Measurements from ENCODE around the gene CHRNA1. TPM values are rescaled to one million over a fixed set of nuclear protein-coding genes. Genes with fewer than 3 reads are reported as not detected.

The CHRNA1 gene
- total RNA-seq, 1 experiment from 2014 or later: not detected

DNA sequence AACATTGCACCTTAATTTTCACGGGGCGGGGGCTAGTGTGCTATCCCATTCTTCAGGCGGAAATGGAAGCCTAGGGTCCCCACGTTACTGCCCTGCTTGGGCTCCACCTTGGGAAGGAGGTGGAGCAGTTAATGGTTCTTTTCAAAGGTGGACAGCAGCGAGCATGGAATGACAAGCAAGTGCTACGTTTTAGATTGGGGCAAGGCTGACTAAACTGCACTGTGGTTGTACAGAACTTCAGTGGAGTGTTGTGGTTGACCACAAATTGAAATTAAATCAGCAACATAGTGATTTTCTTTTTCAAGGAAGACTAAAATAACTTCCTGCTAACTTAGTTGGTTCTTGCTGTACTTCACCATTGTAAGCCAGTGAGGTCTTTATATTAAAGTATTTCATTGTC lies 47.0 kb downstream of the CHRNA1 start:
- Histone ChIP-seq H3K18ac (ENCODE audit: insufficient read length, low read depth, low read length) (no peak overlapping the region), H3K4me1 (ENCODE audit: insufficient read depth, low read length) (no peaks in the 10 kb centered on the region), H3T11ph (ENCODE audit: low read length) (no peak overlapping the region), H2AFZ (ENCODE audit: low read length) (no peak overlapping the region), H4K8ac (replicated peaks; ENCODE audit: insufficient read length, low read depth, low read length) (no peak overlapping the region), H2AK5ac (ENCODE audit: insufficient read length, low read length) (no peak overlapping the region), H2BK20ac (ENCODE audit: low read depth, low read length, poor library complexity, severe bottlenecking) (no peak overlapping the region), H2BK12ac (ENCODE audit: insufficient read length, low read depth, low read length) (no peak overlapping the region), H3K23ac (ENCODE audit: insufficient read length, low read depth, low read length) (no peak overlapping the region), H4K5ac (ENCODE audit: insufficient read length, low read depth, low read length) (no peak overlapping the region), H3K79me1 (ENCODE audit: insufficient read depth, low read depth, low read length, poor library complexity, severe bottlenecking) (no peaks in the 10 kb centered on the region), H3K23me2 (ENCODE audit: insufficient read length, low read depth, low read length, poor library complexity, severe bottlenecking) (no peaks in the 10 kb centered on the region), H2BK15ac (ENCODE audit: low read depth, low read length) (no peak overlapping the region), H3K27ac (ENCODE audit: insufficient read length, low read depth, low read length) (no peak overlapping the region), H3K27me3 (ENCODE audit: insufficient read depth, low read length) (no peaks in the 10 kb centered on the region), H4K91ac (ENCODE audit: insufficient read length, low read depth, low read length) (no peak overlapping the region), H2BK120ac (ENCODE audit: low read depth, low read length, poor library complexity, severe bottlenecking) (no peak overlapping the region), H3K9me3 (ENCODE audit: control insufficient read depth, low read depth, low read length) (no peaks in the 10 kb centered on the region), H3K4me2 (ENCODE audit: insufficient read depth, insufficient read length, low read length) (no peak overlapping the region), H2BK5ac (ENCODE audit: insufficient read length, low read length) (no peak overlapping the region), H3K14ac (ENCODE audit: insufficient read depth, low read length) (no peak overlapping the region), H4K20me1 (ENCODE audit: control insufficient read depth, insufficient read depth, insufficient read length) (no peaks in the 10 kb centered on the region), H3K9ac (ENCODE audit: extremely low read depth, insufficient read length, low read length) (no peak overlapping the region), H3K56ac (ENCODE audit: insufficient read length, low read depth, low read length) (no peak overlapping the region), H3K79me2 (ENCODE audit: insufficient read depth, low read length) (no peaks in the 10 kb centered on the region), H3K4ac (ENCODE audit: low read depth, low read length) (no peak overlapping the region)
- H3K4me1 Mint-ChIP-seq: no peaks in the 10 kb centered on the region
- no peaks in the 10 kb centered on the region; the same call in 1 of the 2 replicates for H3K27me3 Mint-ChIP-seq (ENCODE audit: low read depth)
- H3K9me3 Mint-ChIP-seq: peaks cover 4% of the 10 kb centered on the region in 2 experiments
- no peak overlapping the region for H3K4me3 Mint-ChIP-seq
- WGBS (ENCODE audit: extremely low coverage, insufficient read length, low lambda C conversion rate): no CpG with 5 or more reads among the region's 6 CpGs
- DNase-seq: no peak
- TF ChIP-seq, protein P1, sequence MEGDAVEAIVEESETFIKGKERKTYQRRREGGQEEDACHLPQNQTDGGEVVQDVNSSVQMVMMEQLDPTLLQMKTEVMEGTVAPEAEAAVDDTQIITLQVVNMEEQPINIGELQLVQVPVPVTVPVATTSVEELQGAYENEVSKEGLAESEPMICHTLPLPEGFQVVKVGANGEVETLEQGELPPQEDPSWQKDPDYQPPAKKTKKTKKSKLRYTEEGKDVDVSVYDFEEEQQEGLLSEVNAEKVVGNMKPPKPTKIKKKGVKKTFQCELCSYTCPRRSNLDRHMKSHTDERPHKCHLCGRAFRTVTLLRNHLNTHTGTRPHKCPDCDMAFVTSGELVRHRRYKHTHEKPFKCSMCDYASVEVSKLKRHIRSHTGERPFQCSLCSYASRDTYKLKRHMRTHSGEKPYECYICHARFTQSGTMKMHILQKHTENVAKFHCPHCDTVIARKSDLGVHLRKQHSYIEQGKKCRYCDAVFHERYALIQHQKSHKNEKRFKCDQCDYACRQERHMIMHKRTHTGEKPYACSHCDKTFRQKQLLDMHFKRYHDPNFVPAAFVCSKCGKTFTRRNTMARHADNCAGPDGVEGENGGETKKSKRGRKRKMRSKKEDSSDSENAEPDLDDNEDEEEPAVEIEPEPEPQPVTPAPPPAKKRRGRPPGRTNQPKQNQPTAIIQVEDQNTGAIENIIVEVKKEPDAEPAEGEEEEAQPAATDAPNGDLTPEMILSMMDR (conservative IDR thresholded peaks at IDR 0.05): no peak
- no peak overlapping the region for H3K27ac Mint-ChIP-seq
- H3K36me3 Mint-ChIP-seq (ENCODE audit: insufficient read depth in 1 of 3, low read depth in 3 of 3): peaks cover 0 to 4% (median 3%) of the 10 kb centered on the region in 3 experiments; a peak in 4 of 7 replicates

Measured in H9 (cell line).